Dendritic cell treated with granulocyte-macrophage colony-stimulating factor and Interleukin-4, amounts not matched to agents 40 ng/mL and 50 ng/mL, for 4 days (primary cell): ENCODE results near the gene WRAP73.
"Not testable (repeated sequence)": the region's sequence is repeated elsewhere in the genome, so short reads cannot be mapped to it uniquely, and the experiment has no call there.

Experiments
- H3K27ac Mint-ChIP-seq: one replicate; pipeline ENCODE4 v1.8.0; 2022; ENCODE audit warnings: mild to moderate bottlenecking, mixed read lengths
- H3K27me3 Mint-ChIP-seq: one replicate; pipeline ENCODE4 v1.8.0; 2022; ENCODE audit warnings: mild to moderate bottlenecking, mixed read lengths
- H3K36me3 Mint-ChIP-seq: one replicate; pipeline ENCODE4 v1.8.0; 2022; ENCODE audit warnings: low read depth, mixed read lengths
- H3K4me1 Mint-ChIP-seq: one replicate; pipeline ENCODE4 v1.8.0; 2022; ENCODE audit warnings: low read depth, mixed read lengths
- H3K4me3 Mint-ChIP-seq: one replicate; pipeline ENCODE4 v1.8.0; 2022; ENCODE audit warnings: mild to moderate bottlenecking, moderate library complexity, mixed read lengths
- H3K9me3 Mint-ChIP-seq: one replicate; pipeline ENCODE4 v1.8.0; 2022; ENCODE audit warnings: mixed read lengths
- intact Hi-C: fragments of 100-400 bp; cut with micrococcal nuclease; formaldehyde crosslinking; loops from one replicate; pipeline ENCODE4 v1.15.0; 2022

The WRAP73 gene

DNA sequence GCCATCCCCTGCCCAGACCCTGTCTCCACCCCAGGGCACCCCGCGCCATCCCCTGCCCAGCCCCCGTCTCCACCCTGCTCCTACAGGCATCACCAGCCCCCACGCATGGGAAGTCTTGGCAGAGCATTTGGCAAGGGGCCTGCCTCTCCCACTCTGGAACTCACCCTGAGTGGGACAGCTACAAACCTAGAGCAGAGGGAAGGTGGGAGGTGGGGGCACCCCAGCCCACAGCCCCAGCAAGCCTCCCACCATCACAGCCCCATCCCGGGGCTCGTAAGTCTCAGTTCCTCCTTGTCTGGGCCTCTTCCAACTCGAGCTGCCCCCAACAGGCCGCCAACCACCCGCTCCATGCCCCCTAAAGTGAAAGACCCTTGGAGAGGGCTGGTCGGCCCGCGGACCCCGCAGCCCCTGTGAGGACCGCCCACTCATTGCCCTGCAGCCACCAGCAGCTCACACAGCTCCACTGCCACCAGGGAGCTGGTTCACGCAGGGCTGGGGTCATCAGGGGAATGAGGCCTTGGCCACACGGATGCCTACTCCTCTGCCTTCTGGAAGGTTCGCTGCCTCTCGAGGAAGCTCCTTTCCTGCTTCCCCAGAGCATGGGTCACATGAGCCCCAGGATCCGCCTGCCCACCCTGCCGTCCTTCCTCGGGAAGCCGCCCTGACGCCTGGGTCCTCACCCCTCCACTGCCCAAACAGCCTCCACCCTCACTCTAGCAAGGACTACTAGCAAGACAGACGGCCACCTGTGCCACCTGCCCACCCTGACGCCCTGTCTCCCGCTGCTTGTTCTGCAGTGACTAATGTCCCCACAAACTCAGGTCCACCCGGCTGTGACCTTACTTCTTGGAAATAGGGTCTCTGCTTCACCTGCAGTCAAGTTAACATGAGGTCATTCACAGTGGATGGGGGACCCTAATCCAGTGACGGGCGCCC is 53.0 kb downstream of the WRAP73 start:
- no peaks in the 10 kb centered on the region for H3K36me3 Mint-ChIP-seq
- intact Hi-C loops: no loop called here
- H3K9me3 Mint-ChIP-seq: no peaks in the 10 kb centered on the region
- H3K27ac Mint-ChIP-seq: no peak overlapping the region
- H3K4me1 Mint-ChIP-seq: peaks cover 27% of the 10 kb centered on the region
- peak overlapping the region; percentile 35 for H3K4me3 Mint-ChIP-seq
- H3K27me3 Mint-ChIP-seq: peaks cover 20% of the 10 kb centered on the region

GRCh38 chr1:3595949-3596348 is 54.0 kb downstream of the WRAP73 start:
- intact Hi-C loops: no loop called here
- Mint-ChIP-seq H3K4me3 (no peak overlapping the region), H3K27me3 (peaks cover 20% of the 10 kb centered on the region), H3K9me3 (no peaks in the 10 kb centered on the region), H3K4me1 (peaks cover 27% of the 10 kb centered on the region), H3K27ac (no peak overlapping the region), H3K36me3 (no peaks in the 10 kb centered on the region)

- Mint-ChIP-seq H3K4me1 (peaks cover 27% of the 10 kb centered on the region), H3K9me3 (no peaks in the 10 kb centered on the region), H3K27ac (no peak overlapping the region), H3K27me3 (peaks cover 20% of the 10 kb centered on the region), H3K4me3 (no peak overlapping the region), H3K36me3 (no peaks in the 10 kb centered on the region)
- intact Hi-C loops: no loop called here
Observed at GRCh38 chr1:3594706-3595377, 55.1 kb downstream of the WRAP73 start.

- Mint-ChIP-seq H3K4me3 (no peak overlapping the region), H3K9me3 (no peaks in the 10 kb centered on the region), H3K4me1 (peaks cover 27% of the 10 kb centered on the region), H3K27ac (peak overlapping the region; percentile 8), H3K36me3 (no peaks in the 10 kb centered on the region), H3K27me3 (peaks cover 16% of the 10 kb centered on the region)
- intact Hi-C loops: loop anchor here (1.0 kb wide), 1 partner anchor 26 kb away; no protein-coding TSS in a partner anchor
Observed at GRCh38 chr1:3593745-3594144, 56.2 kb downstream of the WRAP73 start.

DNA sequence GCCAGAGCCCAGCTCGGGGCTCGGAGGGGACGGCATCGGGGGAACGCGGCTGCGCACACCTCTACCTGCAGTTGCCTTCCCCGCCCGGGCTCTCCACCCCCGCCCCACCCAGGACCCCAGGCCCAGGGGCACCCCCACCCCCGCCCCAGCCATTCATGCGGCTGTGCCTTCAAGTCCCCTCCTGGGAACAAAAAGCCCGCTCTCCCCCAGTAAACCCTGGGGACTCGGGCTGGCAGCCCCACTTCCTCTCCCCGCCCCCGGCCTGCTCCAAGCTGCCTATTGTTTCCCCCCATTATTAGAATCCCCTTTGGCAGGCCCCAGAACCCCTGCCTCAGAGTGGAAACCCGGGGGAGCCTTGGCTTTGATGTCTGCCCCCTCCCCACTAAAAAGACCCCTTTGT is 56.6 kb downstream of the WRAP73 start:
- peaks cover 13% of the 10 kb centered on the region for H3K27me3 Mint-ChIP-seq
- no peak overlapping the region for H3K4me3 Mint-ChIP-seq

GRCh38 chr1:3590951-3591865 is 58.7 kb downstream of the WRAP73 start:
- Mint-ChIP-seq H3K9me3 (no peaks in the 10 kb centered on the region), H3K27me3 (no peaks in the 10 kb centered on the region), H3K36me3 (no peaks in the 10 kb centered on the region), H3K27ac (no peak overlapping the region), H3K4me1 (peaks cover 7% of the 10 kb centered on the region), H3K4me3 (no peak overlapping the region)
- intact Hi-C loops: no loop called here

More for the DNA sequence above, 56.6 kb downstream of the WRAP73 start:
- H3K36me3 Mint-ChIP-seq: no peaks in the 10 kb centered on the region
- intact Hi-C loops: loop anchor here (1.0 kb wide), 1 partner anchor 26 kb away; no protein-coding TSS in a partner anchor
- H3K4me1 Mint-ChIP-seq: peaks cover 26% of the 10 kb centered on the region
- H3K9me3 Mint-ChIP-seq: no peaks in the 10 kb centered on the region
- H3K27ac Mint-ChIP-seq: peak overlapping the region; percentile 8

- Mint-ChIP-seq H3K9me3 (no peaks in the 10 kb centered on the region), H3K4me1 (peaks cover 7% of the 10 kb centered on the region), H3K4me3 (no peak overlapping the region), H3K27me3 (no peaks in the 10 kb centered on the region), H3K36me3 (no peaks in the 10 kb centered on the region), H3K27ac (no peak overlapping the region)
- intact Hi-C loops: no loop called here
Observed at GRCh38 chr1:3590139-3590763, 59.7 kb downstream of the WRAP73 start.

GRCh38 chr1:3588395-3588794 is 61.5 kb downstream of the WRAP73 start:
- H3K27ac Mint-ChIP-seq: no peak overlapping the region
- H3K27me3 Mint-ChIP-seq: no peaks in the 10 kb centered on the region
- intact Hi-C loops: no loop called here
- H3K9me3 Mint-ChIP-seq: no peaks in the 10 kb centered on the region
- H3K4me3 Mint-ChIP-seq: no peak overlapping the region
- no peaks in the 10 kb centered on the region for H3K4me1 Mint-ChIP-seq
- no peaks in the 10 kb centered on the region for H3K36me3 Mint-ChIP-seq

DNA sequence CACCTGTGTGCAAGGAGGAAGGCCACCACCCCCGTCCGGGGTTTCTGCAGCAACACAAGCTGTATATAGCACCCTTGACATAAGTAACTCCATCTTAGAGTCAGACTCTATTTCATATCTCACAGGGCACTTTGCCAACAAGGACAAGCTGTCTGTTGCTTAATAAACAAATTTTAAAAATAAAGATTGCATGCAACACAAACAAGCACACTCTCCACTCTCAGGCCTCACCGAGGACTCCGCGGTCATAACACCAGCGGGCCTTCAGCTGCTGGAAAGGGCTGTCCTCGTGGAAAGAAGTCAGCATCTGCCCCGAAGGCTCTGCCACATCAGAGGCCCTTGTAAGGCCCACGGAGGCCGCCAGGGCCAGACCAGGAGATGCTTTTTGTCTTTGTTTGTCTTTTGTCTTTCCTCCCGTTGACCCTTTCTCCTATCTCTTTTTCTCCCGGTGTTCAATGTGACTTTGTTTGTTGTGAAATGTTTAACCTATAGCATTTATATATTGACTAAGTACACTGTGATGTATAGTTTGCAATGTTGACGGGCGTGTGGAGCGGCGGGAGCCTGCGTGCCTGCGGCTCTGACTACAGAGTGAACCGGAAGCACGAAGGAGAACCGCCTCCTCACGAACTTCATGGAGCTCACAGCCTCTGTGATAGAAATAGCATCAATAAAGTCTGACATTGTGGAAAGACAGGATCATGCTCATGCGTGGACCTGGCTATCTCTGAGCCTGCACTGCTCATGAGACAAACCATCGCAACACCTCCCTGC is 62.7 kb downstream of the WRAP73 start:
- Mint-ChIP-seq H3K27ac (no peak overlapping the region), H3K36me3 (no peaks in the 10 kb centered on the region), H3K4me1 (no peaks in the 10 kb centered on the region), H3K9me3 (no peaks in the 10 kb centered on the region), H3K4me3 (no peak overlapping the region), H3K27me3 (no peaks in the 10 kb centered on the region)
- intact Hi-C loops: no loop called here

GRCh38 chr1:3585940-3586568 is 63.8 kb downstream of the WRAP73 start:
- no peak overlapping the region for H3K27ac Mint-ChIP-seq
- no peaks in the 10 kb centered on the region for H3K9me3 Mint-ChIP-seq
- no peak overlapping the region for H3K4me3 Mint-ChIP-seq

DNA sequence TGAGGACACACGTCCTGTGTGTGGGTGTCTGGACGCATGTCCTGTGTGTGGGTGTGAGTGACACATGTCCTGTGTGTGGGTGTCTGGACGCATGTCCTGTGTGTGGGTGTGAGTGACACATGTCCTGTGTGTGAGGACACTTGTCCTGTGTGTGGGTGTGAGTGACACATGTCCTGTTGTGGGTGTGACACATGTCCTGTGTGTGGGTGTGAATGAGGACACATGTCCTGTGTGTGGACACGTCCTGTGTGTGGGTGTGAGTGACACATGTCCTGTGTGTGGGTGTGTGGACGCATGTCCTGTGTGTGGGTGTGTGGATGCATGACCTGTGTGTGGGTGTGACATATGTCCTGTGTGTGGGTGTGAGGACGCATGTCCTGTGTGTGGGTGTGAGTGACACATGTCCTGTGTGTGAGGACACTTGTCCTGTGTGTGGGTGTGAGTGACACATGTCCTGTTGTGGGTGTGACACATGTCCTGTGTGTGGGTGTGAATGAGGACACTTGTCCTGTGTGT is 64.5 kb downstream of the WRAP73 start:
- H3K9me3 Mint-ChIP-seq, H3K4me3 Mint-ChIP-seq, H3K36me3 Mint-ChIP-seq, H3K4me1 Mint-ChIP-seq, H3K27ac Mint-ChIP-seq, intact Hi-C loops, H3K27me3 Mint-ChIP-seq: not testable (repeated sequence)

More at GRCh38 chr1:3585940-3586568, 63.8 kb downstream of the WRAP73 start:
- Mint-ChIP-seq H3K36me3 (no peaks in the 10 kb centered on the region), H3K4me1 (no peaks in the 10 kb centered on the region), H3K27me3 (no peaks in the 10 kb centered on the region)
- intact Hi-C loops: no loop called here

GRCh38 chr1:3584915-3585314 is 65.0 kb downstream of the WRAP73 start:
- H3K4me3 Mint-ChIP-seq: no peak overlapping the region
- no peaks in the 10 kb centered on the region for H3K4me1 Mint-ChIP-seq
- H3K27ac Mint-ChIP-seq: no peak overlapping the region
- no peaks in the 10 kb centered on the region for H3K36me3 Mint-ChIP-seq
- no peaks in the 10 kb centered on the region for H3K9me3 Mint-ChIP-seq
- no peaks in the 10 kb centered on the region for H3K27me3 Mint-ChIP-seq
- intact Hi-C loops: no loop called here
